Activated CD8-positive, alpha-beta T cell treated with anti-CD3 and anti-CD28 coated beads for 36 hours (primary cell): ENCODE measurements around the gene GNB5. TPM values are rescaled to one million over a fixed set of nuclear protein-coding genes. Genes with fewer than 3 reads are reported as not detected.

Experiments
- ATAC-seq: fragments of 200-7000 bp; cut with Tn5 transposase; one replicate; pipeline ENCODE4 v1.10.0; 2021; ENCODE audit warnings: mild to moderate bottlenecking, moderate library complexity
- CTCF ChIA-PET: fragments of 350-600 bp; sonication (Branson Sonifier 250); formaldehyde crosslinking; loops from one replicate; lab custom pipeline; 2021; ENCODE audit warnings: antibody characterized with exemption; lab: Charles Lee
- POLR2A ChIA-PET: fragments of 350-600 bp; sonication (Branson Sonifier 250); formaldehyde crosslinking; loops from one replicate; lab custom pipeline; 2021; ENCODE audit warnings: antibody characterized with exemption; lab: Charles Lee
- DNase-seq: peaks from one replicate; pipeline ENCODE4 v3.0.0-alpha.2; 2020
- H3K27ac Mint-ChIP-seq: one replicate; pipeline ENCODE4 v1.8.0; 2021; ENCODE audit warnings: mild to moderate bottlenecking, mixed read lengths
- H3K27me3 Mint-ChIP-seq: one replicate; pipeline ENCODE4 v1.8.0; 2021; ENCODE audit warnings: mixed read lengths
- H3K36me3 Mint-ChIP-seq: one replicate; pipeline ENCODE4 v1.8.0; 2021; ENCODE audit warnings: low read depth, mixed read lengths
- H3K4me1 Mint-ChIP-seq: one replicate; pipeline ENCODE4 v1.8.0; 2021; ENCODE audit warnings: low read depth, mixed read lengths
- H3K4me3 Mint-ChIP-seq: one replicate; pipeline ENCODE4 v1.8.0; 2021; ENCODE audit warnings: mild to moderate bottlenecking, moderate library complexity, mixed read lengths
- H3K9me3 Mint-ChIP-seq: one replicate; pipeline ENCODE4 v1.8.0; 2021; ENCODE audit warnings: mixed read lengths
- intact Hi-C: fragments of 100-400 bp; cut with micrococcal nuclease; formaldehyde crosslinking; loops from one replicate; pipeline ENCODE4 v1.10.0; 2022
- total RNA-seq, 2 experiments: library from RNA; stranded (reverse); gene quantifications; one replicate each; pipeline ENCODE4 v1.2.3, GENCODE V29; 2021
- TF ChIP-seq, protein P1 (sequence below): fragments of 200-600 bp; IDR thresholded peaks from one replicate; pipeline ENCODE4 v1.8.0; 2022; ENCODE audit warnings: antibody characterized with exemption, mild to moderate bottlenecking

The GNB5 gene
- total RNA-seq, 2 experiments from 2014 or later: 16.8 to 17.5 TPM

DNA sequence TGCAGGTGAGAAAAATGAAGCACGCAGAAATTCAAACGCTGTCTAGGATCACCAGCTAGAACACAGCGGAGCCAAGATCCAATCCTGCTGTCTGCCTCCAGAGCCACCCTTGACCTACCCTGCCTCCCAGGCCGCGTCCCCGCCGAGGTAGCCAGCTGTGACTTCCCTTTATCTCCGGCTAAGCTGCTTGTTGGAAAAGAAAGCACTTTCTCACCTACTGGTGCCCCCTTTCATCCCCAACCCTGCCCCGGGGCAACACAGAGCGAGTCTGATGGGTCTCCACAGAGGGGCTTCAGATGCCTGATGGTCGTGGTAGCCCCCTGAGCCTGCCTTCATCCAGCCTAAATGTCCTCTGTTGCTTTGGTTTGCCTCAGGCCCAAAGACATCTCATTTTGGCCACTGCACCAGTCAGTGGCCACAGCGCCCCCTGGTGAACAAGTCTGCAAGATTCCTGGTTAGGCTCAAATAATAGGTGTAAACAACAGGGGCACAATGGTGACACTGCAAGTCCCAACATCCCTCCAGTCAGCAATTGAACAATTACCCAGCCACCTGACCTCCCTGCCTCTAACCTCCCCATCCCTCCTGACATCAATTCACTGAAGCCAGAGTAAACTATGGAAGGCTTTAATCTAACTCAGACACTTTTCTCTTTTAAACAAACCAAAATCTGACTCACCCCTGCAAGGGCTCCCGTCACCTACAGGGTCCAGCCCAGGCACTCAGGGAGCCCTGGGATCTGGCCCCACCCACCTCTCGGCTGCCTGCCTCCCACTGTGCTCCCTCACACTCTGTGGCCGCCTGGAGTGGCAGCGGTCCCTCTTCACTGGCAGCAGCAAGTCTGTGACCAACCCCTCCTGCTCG is 51.4 kb downstream of the GNB5 start:
- ATAC-seq (peak; percentile 69), DNase-seq (peak; percentile 85)
- H3K4me1 Mint-ChIP-seq: peaks cover 18% of the 10 kb centered on the region
- ChIA-PET POLR2A (no interaction called here), CTCF (interaction anchor here (0.6 to 3.0 kb wide), 36 partner anchors 8 to 363 kb away, joined by 3 to 12 read pairs (median 4); no protein-coding TSS in a partner anchor)
- H3K27ac Mint-ChIP-seq: no peak overlapping the region
- no peaks in the 10 kb centered on the region for H3K9me3 Mint-ChIP-seq
- intact Hi-C loops: loop anchor here (5.0 kb wide), 1 partner anchor 158 kb away; no protein-coding TSS in a partner anchor
- H3K4me3 Mint-ChIP-seq: no peak overlapping the region
- TF ChIP-seq, protein P1, sequence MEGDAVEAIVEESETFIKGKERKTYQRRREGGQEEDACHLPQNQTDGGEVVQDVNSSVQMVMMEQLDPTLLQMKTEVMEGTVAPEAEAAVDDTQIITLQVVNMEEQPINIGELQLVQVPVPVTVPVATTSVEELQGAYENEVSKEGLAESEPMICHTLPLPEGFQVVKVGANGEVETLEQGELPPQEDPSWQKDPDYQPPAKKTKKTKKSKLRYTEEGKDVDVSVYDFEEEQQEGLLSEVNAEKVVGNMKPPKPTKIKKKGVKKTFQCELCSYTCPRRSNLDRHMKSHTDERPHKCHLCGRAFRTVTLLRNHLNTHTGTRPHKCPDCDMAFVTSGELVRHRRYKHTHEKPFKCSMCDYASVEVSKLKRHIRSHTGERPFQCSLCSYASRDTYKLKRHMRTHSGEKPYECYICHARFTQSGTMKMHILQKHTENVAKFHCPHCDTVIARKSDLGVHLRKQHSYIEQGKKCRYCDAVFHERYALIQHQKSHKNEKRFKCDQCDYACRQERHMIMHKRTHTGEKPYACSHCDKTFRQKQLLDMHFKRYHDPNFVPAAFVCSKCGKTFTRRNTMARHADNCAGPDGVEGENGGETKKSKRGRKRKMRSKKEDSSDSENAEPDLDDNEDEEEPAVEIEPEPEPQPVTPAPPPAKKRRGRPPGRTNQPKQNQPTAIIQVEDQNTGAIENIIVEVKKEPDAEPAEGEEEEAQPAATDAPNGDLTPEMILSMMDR: peak; percentile 87
- H3K36me3 Mint-ChIP-seq: no peaks in the 10 kb centered on the region
- no peaks in the 10 kb centered on the region for H3K27me3 Mint-ChIP-seq

GRCh38 chr15:52137432-52138357 is 53.5 kb downstream of the GNB5 start:
- H3K4me3 Mint-ChIP-seq: no peak overlapping the region
- no peaks in the 10 kb centered on the region for H3K27me3 Mint-ChIP-seq
- POLR2A ChIA-PET: interaction anchor here (0.6 to 1.0 kb wide), 2 partner anchors 161 to 166 kb away, joined by 3 to 5 read pairs; partner anchors contain the start of gene LEO1
- ATAC-seq (no peak), DNase-seq (no peak)
- no peaks in the 10 kb centered on the region for H3K9me3 Mint-ChIP-seq
- peaks cover 18% of the 10 kb centered on the region for H3K4me1 Mint-ChIP-seq
- intact Hi-C loops: no loop called here
- H3K27ac Mint-ChIP-seq: no peak overlapping the region
- TF ChIP-seq, protein P1: no peak
- CTCF ChIA-PET: interaction anchor here (0.7 to 3.0 kb wide), 7 partner anchors 13 to 92 kb away, joined by 3 to 11 read pairs (median 3); no protein-coding TSS in a partner anchor
- H3K36me3 Mint-ChIP-seq: peaks cover 1% of the 10 kb centered on the region

- POLR2A ChIA-PET: no interaction called here
- DNase-seq (no peak), ATAC-seq (no peak)
- peaks cover 18% of the 10 kb centered on the region for H3K4me1 Mint-ChIP-seq
- no peak overlapping the region for H3K4me3 Mint-ChIP-seq
- H3K9me3 Mint-ChIP-seq: no peaks in the 10 kb centered on the region
- CTCF ChIA-PET: interaction anchor here (1.0 to 1.2 kb wide), 2 partner anchors 22 to 29 kb away, joined by 3 read pairs; no protein-coding TSS in a partner anchor
- no peak overlapping the region for H3K27ac Mint-ChIP-seq
- TF ChIP-seq, protein P1: no peak
- peaks cover 4% of the 10 kb centered on the region for H3K36me3 Mint-ChIP-seq
- intact Hi-C loops: no loop called here
- H3K27me3 Mint-ChIP-seq: no peaks in the 10 kb centered on the region
Observed at GRCh38 chr15:52136442-52136980, 54.7 kb downstream of the GNB5 start.

DNA sequence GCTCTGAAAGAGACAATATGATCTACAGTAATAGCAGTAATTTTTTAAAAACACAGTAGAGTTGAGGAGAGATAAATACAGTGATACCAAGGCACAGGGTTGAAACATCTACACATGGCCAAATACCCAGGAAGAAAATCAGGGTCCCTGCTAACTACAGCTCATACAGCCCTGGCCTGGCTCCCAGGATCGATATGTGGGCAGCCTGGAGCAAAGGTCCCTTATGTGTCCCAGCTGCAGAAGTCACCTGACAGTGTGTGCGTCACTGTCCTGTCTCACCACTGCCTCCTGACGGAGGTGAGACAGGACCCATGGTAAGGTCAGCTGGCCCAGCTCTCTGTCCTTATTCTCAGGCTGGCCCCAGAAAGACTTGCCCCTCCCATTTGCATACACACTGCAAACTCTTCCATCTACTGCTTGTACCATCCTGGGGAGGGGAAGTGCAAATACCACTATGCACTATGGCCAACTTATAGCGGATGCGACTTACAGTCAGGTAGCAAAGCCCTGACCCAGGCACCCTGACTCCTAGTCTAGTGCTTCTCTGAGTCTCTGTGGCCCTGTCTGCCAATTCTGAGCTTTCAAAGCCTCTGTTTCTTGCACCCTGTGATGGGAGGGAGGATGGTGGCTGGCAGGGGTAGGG is 56.6 kb downstream of the GNB5 start:
- intact Hi-C loops: no loop called here
- CTCF ChIA-PET: no interaction called here
- Mint-ChIP-seq H3K27ac (no peak overlapping the region), H3K36me3 (peaks cover 4% of the 10 kb centered on the region), H3K4me1 (peaks cover 18% of the 10 kb centered on the region), H3K4me3 (no peak overlapping the region), H3K9me3 (no peaks in the 10 kb centered on the region), H3K27me3 (no peaks in the 10 kb centered on the region)
- POLR2A ChIA-PET: no interaction called here
- ATAC-seq (no peak), DNase-seq (no peak)
- TF ChIP-seq, protein P1: no peak
